ENCODE measurements around the gene ZNF17.

ZNF17 gene

DNA sequence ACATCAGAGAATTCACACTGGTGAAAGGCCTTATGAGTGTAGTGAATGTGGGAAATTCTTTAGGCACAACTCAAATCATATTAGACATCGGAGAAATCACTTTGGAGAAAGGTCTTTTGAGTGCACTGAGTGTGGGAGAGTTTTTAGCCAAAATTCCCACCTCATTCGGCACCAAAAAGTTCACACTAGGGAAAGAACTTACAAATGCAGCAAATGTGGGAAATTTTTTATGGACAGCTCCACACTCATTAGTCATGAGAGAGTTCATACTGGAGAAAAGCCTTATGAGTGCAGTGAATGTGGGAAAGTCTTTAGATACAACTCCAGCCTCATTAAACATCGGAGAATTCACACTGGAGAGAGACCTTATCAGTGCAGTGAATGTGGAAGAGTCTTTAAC, 10.1 kb downstream of the ZNF17 start:
- in situ Hi-C loops (cut with HindIII; ENCODE audit: low sequenced_read_pairs) = no loop called here

DNA sequence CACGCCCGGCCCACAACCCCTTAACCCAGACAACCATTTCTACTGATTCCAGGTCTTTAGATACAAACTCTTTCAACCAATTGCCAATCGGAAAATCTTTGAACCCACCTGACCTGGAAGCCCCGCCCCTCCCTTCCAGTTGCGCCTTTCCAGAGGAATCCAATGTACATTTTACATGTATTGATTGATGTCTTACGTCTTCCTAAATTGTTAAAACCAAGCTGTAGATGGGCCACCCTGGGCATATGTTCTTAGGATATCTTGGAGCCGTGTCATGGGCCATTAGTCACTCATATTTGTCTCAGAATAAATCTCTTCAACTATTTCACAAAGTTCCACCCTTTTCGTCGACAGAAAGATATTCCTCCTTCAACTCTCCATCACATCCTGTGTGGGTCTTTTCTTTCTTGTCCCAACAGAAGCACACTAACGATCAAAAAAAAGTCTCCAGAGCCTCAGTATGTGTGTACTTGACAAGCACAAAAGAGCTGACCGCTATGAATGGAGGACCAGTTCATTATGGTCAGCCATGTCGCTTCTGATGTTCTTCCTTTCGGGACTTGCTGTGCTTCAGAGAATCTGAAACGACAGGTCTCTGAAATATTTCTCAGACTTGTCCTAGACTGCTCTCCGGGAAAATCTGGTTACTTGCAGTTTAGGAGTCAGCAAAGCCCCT, 23.6 kb downstream of the ZNF17 start:
- in situ Hi-C loops (cut with HindIII; ENCODE audit: low sequenced_read_pairs) = no loop called here

DNA sequence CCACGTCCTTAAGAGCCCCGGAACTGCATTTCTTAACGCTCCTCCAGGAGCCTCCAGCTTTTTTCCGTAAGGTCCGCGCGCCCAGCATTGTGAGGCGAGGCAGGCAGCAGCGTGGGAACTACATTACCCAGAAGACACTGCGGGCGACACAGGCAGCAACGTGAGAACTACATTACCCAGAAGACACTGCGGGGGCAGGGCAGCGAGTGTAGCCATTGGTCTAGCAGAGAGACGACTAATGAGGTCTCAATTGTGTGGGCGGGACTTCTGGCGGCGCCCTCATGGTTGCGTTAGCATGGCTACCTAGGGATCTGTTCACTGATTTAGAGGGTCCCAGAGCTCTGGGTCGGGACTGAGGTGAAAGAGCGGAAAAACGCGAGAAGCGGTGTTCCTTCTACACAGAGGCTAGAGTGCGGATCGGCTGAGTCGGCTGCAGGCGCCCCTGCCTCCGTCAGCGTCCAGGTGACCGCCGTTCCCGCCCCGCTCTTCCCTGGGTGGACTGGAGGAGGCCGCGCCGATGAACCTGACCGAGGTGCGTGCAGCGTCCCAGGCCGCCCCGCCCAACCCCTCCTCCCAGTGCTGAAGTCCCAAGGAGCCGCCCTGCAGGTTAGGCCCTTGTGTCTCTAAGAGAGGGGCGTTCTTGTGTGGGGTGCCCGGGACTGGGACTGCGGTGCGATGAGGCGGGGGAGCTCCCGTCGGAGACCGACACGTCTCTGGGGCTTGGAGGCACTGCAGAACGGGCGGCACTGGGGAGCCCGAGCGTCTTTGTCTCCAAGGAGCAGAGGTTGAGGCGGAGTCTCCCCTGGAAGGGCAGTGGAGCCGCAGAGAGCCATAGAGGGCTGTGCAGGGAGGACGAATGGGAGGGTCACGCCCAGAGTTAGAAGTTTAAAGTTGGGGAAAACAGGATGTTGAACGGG, 24.4 kb downstream of the ZNF17 start, which contains the start of gene ZNF749:
Gene ZNF749 (plus strand): TSS at position 264 of the 917 bp plus-strand sequence. CDS start 254 bp downstream, at position 518.
- in situ Hi-C loops (cut with HindIII; ENCODE audit: low sequenced_read_pairs) = no loop called here

GRCh38 chr19:57436417-57436816, 25.5 kb downstream of the ZNF17 start:
- in situ Hi-C loops (cut with HindIII; ENCODE audit: low sequenced_read_pairs) = no loop called here

- in situ Hi-C loops (cut with HindIII; ENCODE audit: low sequenced_read_pairs) = no loop called here
Measured at GRCh38 chr19:57437931-57438330, 27.0 kb downstream of the ZNF17 start.

- in situ Hi-C loops (cut with HindIII; ENCODE audit: low sequenced_read_pairs) = no loop called here
Measured at GRCh38 chr19:57438925-57439324, 28.0 kb downstream of the ZNF17 start.

DNA sequence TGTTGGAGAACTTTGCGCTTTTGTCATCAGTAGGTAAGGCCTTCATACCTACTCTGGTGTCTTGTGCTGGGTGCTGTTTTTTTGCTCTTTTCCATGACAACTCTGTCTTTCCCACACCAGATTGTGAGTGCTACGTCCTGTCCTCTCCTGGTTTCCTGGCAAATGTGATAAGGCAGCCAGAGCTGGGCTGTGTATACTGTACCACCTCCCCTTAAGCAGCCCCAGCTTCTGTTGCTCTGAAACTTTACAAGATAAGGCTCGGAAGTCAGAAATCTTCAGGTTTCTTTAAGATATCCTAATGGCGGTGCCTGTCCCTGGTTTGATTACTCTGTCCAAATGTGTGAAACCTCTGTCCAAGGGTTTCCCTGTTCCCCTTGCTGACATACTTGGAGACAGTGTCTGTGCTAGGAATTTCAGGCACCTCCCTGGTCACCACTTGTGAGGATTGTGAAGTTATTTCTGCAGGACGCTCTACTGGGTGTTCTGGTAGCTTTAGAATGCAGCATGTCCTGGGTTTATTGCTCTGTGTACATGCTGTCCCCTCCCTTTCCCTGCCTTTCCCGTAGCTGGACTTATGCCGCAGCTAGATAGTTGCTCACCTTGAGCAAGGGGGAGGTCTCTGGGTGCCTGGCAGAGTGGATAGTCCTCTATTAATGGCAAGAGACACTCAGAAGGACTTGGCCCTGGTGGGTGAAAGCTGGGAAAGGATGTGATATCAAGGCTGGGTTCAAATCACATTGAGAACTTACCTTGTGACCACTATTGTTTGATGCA, 31.2 kb downstream of the ZNF17 start:
- in situ Hi-C loops (cut with HindIII; ENCODE audit: low sequenced_read_pairs) = no loop called here

- in situ Hi-C loops (cut with HindIII; ENCODE audit: low sequenced_read_pairs) = no loop called here
Measured at GRCh38 chr19:57443121-57443696, 32.2 kb downstream of the ZNF17 start.

DNA sequence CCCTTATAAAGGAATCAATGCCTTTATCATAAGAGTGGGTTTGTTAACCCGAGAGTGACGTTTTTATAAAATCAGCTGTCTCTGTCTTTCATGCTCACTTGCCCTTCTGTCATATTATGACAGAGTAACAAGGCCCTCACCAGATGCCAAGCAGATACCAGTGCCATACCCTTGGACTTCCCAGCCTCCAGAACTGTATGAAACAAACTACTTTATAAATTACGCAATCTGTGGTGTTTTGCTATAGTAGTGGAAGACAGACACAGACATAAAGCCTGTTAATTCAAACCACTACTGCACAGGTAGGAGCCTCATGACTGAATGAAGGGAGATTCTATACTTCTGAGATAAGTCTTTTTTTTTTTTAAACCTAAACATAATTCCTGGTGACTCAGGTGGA, 41.3 kb downstream of the ZNF17 start:
- in situ Hi-C loops (cut with HindIII; ENCODE audit: low sequenced_read_pairs) = no loop called here

GRCh38 chr19:57465680-57466381, 54.9 kb downstream of the ZNF17 start:
- in situ Hi-C loops (cut with HindIII; ENCODE audit: low sequenced_read_pairs) = no loop called here

DNA sequence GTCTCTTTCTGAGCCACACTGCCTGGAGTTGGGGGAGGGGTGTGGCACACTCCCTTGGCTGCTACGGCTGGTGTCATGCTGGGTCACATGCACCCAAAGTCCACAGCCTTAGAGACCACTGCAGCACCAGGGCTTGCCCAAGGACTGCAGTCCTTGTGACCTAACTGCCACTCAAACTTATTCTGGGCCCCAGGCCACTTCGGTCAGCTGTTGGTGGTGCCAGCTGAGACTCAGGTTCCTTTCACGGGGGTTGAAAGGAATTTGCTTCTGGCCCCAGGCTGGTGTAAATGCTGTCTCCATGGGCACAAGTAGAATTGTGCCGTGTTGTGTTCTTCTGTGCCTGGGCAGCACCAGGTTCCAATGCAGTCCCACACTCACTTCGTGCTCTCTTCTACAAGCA, 55.5 kb downstream of the ZNF17 start:
- in situ Hi-C loops (cut with HindIII; ENCODE audit: low sequenced_read_pairs) = no loop called here

Measured in endothelial cell of hepatic sinusoid (primary cell).